Stimulated activated naive B cell treated with anti-CD40 and anti-IgM and Interleukin-4, amounts not matched to agents 10 μg/mL and 1 μg/mL and 100 μg/mL, for 72 hours (primary cell): ENCODE measurements around the gene RBMS3.

Experiments
- ATAC-seq, 2 donors: fragments of 150-1000 bp; cut with Tn5 transposase; replicated peaks; 2 replicates each; pipeline ENCODE4 v1.10.0; 2021; ENCODE audit warnings: moderate library complexity in 1 of 2
- DNase-seq: peaks from one replicate; pipeline ENCODE4 v3.0.0; 2021
- H3K27ac Mint-ChIP-seq: one replicate; pipeline ENCODE4 v1.8.0; 2022; ENCODE audit warnings: mild to moderate bottlenecking, mixed read lengths
- H3K27me3 Mint-ChIP-seq, 2 donors: one replicate each; pipeline ENCODE4 v1.8.0; 2022; ENCODE audit warnings: mixed read lengths in 2 of 2
- H3K36me3 Mint-ChIP-seq, 2 donors: one replicate each; pipeline ENCODE4 v1.8.0; 2022; ENCODE audit warnings: mixed read lengths in 2 of 2, mild to moderate bottlenecking in 1 of 2
- H3K4me1 Mint-ChIP-seq, 2 donors: one replicate each; pipeline ENCODE4 v1.8.0; 2022; ENCODE audit warnings: mixed read lengths in 2 of 2, mild to moderate bottlenecking in 1 of 2
- H3K4me3 Mint-ChIP-seq, 2 donors: one replicate each; pipeline ENCODE4 v1.8.0; 2022; ENCODE audit warnings: mild to moderate bottlenecking in 2 of 2, mixed read lengths in 2 of 2, moderate library complexity in 1 of 2
- H3K9me3 Mint-ChIP-seq, 2 donors: one replicate each; pipeline ENCODE4 v1.8.0; 2022; ENCODE audit warnings: mixed read lengths in 2 of 2, mild to moderate bottlenecking in 1 of 2

Gene RBMS3

DNA sequence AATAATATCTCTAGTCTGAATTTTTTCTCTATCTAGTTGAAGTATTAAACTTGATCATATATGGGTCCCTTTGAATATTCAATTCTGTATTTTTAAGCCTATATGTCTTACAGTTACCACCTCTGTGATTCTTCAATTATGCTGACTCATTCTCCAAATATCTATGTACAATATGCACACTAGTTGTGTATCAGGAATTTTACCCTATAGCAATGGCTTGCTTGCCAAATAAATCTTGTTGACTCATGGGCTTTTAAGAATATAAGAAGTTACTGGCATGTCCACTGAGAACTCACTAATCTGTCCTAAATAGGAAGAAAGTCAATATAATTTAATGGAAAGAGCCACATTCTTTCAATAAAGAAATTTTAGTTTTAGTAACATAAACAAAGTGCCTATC is 656.3 kb downstream of the RBMS3 start:
- ATAC-seq = no peak
- H3K27me3 Mint-ChIP-seq = peaks cover 6 to 8% of the 10 kb centered on the region in 2 donors
- H3K4me3 Mint-ChIP-seq = no peak overlapping the region
- no peak overlapping the region for H3K27ac Mint-ChIP-seq
- DNase-seq = no peak
- no peaks in the 10 kb centered on the region for H3K36me3 Mint-ChIP-seq
- peaks cover 0 to 2% of the 10 kb centered on the region in 2 donors for H3K9me3 Mint-ChIP-seq
- H3K4me1 Mint-ChIP-seq = no peaks in the 10 kb centered on the region

DNA sequence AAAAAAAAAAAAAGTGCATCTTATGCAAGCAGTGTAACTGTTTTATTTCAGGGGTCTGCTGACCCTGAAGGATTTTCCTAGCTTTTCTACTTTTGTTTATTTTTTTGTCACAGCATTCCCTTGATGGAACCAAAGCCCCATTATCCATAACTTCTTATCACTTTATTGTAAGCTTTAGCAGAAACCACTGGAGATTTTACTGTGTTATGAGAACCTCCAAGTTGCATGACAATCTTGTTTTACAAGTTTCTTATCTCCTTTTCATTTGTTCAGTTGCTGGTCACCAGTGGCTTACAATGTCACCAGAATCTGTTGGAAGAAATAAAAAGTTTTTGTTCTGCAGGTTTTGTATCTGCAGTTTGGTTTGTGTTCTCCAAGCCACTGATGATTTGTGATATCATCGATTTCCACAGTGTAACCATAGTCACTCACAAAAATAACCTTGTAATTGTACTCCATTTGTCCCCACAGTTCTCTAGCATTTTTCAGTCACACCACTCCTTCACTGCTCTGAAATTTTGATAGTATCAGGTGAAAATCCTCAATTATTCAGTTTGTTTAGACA is 660.0 kb downstream of the RBMS3 start:
- Mint-ChIP-seq H3K36me3 (no peaks in the 10 kb centered on the region), H3K4me1 (no peaks in the 10 kb centered on the region), H3K9me3 (peaks cover 0 to 2% of the 10 kb centered on the region in 2 donors), H3K27me3 (peaks cover 6 to 13% of the 10 kb centered on the region in 2 donors), H3K27ac (no peak overlapping the region), H3K4me3 (no peak overlapping the region)
- ATAC-seq (no peak), DNase-seq (no peak)

DNA sequence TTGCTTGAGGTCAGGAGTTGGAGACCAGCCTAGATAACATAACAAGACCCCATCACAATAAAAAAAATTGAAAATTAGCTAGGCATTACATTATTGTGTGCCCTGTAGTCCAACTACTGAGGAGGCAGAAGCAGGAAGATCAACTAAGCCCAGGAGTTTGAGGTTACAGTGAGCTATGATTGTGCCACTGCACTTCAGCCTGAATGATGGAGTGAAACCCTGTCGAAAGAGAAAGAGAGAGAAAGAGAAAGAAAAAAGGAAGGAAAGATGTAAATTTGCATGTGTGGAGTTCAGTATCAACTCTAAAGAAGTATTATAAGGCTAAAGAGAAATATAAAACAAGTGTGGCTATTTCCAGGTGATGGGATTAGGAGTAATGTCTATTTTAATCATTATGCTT is 661.4 kb downstream of the RBMS3 start:
- H3K27me3 Mint-ChIP-seq = peaks cover 6 to 13% of the 10 kb centered on the region in 2 donors
- H3K9me3 Mint-ChIP-seq = peaks cover 0 to 2% of the 10 kb centered on the region in 2 donors
- no peaks in the 10 kb centered on the region for H3K4me1 Mint-ChIP-seq
- H3K36me3 Mint-ChIP-seq = no peaks in the 10 kb centered on the region
- no peak for ATAC-seq
- DNase-seq = no peak
- H3K27ac Mint-ChIP-seq = no peak overlapping the region
- no peak overlapping the region for H3K4me3 Mint-ChIP-seq

DNA sequence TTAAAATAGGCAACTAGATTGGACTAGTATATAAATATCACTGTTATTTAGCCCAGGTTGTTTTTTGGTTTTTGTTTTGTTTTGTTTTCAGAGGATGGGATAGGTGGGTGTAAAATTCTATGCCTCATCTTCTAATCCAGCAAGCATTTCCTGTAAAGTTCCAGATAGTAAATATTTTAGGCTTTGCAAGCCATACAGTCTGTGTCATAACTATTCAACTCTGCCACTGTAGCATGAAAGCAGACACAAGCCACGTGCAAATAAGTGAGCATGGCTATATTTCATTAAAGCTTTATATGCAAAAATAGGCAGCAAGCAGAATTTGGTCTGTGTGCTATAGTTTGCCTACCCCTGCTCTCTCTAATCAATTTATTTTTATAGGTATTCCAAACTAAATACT is 668.3 kb downstream of the RBMS3 start:
- Mint-ChIP-seq H3K9me3 (no peaks in the 10 kb centered on the region), H3K27ac (no peak overlapping the region), H3K4me3 (no peak overlapping the region), H3K4me1 (no peaks in the 10 kb centered on the region), H3K27me3 (peaks cover 0 to 2% of the 10 kb centered on the region in 2 donors), H3K36me3 (no peaks in the 10 kb centered on the region)
- DNase-seq (no peak), ATAC-seq (no peak)

DNA sequence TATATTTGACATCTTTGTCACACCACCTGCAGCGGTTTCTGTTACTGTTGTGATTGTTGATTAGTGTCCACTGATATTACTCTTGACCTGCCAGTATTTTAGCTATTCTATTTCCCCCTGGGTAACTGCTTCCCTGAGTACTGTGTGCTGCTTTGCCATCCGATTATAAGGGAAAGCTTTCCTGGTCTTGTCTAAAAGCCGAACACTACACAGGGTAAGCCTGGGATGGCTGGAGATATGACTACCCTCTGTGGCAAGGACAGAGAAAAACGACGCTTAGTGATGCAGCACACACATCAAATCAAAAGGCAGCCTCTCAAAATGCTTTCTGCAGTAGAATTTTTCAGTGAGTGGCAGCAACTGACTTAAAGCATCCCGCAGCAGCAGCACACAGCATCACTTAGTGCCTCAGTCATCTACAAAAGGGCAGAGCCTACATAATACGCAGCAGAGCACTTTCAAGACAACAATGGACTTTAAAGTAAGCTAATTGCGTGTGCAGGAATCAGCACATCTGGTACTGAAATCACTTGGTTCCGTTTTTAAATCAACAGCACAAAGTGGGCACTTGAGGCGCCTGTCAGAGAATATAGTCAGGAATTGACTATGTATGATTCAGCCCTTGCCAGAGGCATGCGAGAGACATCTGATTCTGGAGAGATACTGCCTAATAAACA is 669.2 kb downstream of the RBMS3 start:
- H3K9me3 Mint-ChIP-seq = no peaks in the 10 kb centered on the region
- no peaks in the 10 kb centered on the region for H3K27me3 Mint-ChIP-seq
- no peak overlapping the region for H3K4me3 Mint-ChIP-seq
- H3K36me3 Mint-ChIP-seq = no peaks in the 10 kb centered on the region
- DNase-seq = no peak
- ATAC-seq = no peak
- no peak overlapping the region for H3K27ac Mint-ChIP-seq
- H3K4me1 Mint-ChIP-seq = no peaks in the 10 kb centered on the region

DNA sequence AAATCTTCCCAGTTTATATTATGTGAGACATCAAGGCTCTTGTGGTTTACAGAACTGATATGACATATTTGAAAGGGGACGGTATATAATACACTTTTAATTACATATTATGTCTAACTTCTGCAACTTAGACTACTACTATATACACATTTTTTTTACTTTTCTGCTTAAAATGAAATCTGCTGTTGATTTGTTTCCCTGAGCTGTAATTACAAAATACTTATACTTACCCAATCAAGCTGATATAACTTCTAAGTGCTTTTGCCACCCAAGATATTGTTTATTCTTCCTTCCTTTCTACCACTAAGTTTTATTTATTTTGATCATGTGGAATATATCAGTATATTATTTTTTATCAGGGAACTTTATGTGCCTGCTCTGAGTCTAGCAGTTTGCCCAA is 671.6 kb downstream of the RBMS3 start:
- H3K27ac Mint-ChIP-seq = no peak overlapping the region

DNA sequence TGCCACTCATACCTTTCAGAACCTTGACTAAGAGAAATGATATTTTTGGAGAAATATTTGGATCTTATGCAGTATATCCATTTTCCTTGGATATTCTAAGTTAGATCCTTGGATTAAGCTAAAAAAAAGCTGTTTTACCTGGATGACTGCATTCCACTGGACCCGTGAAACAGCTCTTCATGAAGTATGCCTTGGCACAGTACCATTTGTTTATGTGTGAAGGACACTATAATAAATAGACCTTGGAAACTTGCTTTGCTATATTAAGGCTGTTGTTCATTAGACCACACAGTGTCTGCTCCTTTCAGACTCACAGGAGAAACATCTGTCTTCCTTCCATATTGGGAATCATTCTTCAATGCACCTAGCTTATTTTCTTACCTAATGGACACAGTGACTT is 674.5 kb downstream of the RBMS3 start:
- H3K9me3 Mint-ChIP-seq = peaks cover 0 to 2% of the 10 kb centered on the region in 2 donors
- no peaks in the 10 kb centered on the region for H3K27me3 Mint-ChIP-seq
- DNase-seq = no peak
- ATAC-seq = no peak
- no peaks in the 10 kb centered on the region for H3K36me3 Mint-ChIP-seq
- no peak overlapping the region for H3K4me3 Mint-ChIP-seq
- no peaks in the 10 kb centered on the region for H3K4me1 Mint-ChIP-seq
- no peak overlapping the region for H3K27ac Mint-ChIP-seq

More for the DNA sequence above, 671.6 kb downstream of the RBMS3 start:
- no peak for ATAC-seq
- no peaks in the 10 kb centered on the region for H3K36me3 Mint-ChIP-seq
- H3K27me3 Mint-ChIP-seq = no peaks in the 10 kb centered on the region
- H3K4me3 Mint-ChIP-seq = no peak overlapping the region
- DNase-seq = no peak
- no peaks in the 10 kb centered on the region for H3K4me1 Mint-ChIP-seq
- H3K9me3 Mint-ChIP-seq = no peaks in the 10 kb centered on the region

DNA sequence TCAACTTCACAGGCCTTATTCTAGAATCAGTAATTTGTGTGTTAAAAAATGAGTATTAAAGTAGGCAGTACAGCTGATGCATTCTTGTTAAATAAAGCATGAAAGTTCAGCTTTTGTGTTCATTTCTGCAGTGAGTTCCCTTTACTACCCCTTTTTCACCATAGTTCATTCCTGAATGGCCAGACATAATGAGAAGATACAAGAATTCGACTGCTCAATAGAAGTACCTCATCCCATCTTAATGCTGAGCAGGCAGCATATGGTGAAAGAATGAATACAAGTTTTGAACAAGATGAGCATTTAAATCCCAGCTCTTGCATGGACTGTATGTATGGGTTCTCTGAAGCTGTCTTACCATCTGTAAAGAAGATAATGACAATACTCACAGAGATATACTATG is 677.9 kb downstream of the RBMS3 start:
- Mint-ChIP-seq H3K4me1 (no peaks in the 10 kb centered on the region), H3K9me3 (peaks cover 2 to 4% of the 10 kb centered on the region in 2 donors), H3K27ac (no peak overlapping the region), H3K4me3 (no peak overlapping the region), H3K27me3 (no peaks in the 10 kb centered on the region), H3K36me3 (no peaks in the 10 kb centered on the region)
- DNase-seq (no peak), ATAC-seq (no peak)

DNA sequence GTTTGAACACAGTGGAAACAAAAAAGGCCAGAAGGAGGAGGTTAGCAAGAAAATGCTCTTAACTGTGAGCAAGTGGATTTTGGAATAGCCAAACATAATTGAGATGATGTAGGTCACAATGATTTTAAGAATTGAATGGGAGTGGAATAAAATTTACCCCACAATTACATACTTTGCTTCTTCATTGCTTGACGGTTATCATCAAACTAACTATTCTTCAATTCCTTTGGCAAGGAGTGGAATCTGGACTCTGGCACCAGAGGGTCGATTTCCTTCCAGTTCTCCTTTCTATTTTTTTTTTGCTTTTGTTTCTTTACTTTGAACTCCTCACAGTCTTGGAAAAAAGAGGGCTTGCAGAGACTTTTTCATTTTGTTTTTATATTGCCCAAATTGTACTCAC is 691.0 kb downstream of the RBMS3 start:
- Mint-ChIP-seq H3K27me3 (peaks cover 8 to 12% of the 10 kb centered on the region in 2 donors), H3K36me3 (no peaks in the 10 kb centered on the region), H3K9me3 (peaks cover 0 to 2% of the 10 kb centered on the region in 2 donors), H3K4me3 (no peak overlapping the region), H3K27ac (no peak overlapping the region), H3K4me1 (no peaks in the 10 kb centered on the region)
- ATAC-seq (no peak), DNase-seq (no peak)

DNA sequence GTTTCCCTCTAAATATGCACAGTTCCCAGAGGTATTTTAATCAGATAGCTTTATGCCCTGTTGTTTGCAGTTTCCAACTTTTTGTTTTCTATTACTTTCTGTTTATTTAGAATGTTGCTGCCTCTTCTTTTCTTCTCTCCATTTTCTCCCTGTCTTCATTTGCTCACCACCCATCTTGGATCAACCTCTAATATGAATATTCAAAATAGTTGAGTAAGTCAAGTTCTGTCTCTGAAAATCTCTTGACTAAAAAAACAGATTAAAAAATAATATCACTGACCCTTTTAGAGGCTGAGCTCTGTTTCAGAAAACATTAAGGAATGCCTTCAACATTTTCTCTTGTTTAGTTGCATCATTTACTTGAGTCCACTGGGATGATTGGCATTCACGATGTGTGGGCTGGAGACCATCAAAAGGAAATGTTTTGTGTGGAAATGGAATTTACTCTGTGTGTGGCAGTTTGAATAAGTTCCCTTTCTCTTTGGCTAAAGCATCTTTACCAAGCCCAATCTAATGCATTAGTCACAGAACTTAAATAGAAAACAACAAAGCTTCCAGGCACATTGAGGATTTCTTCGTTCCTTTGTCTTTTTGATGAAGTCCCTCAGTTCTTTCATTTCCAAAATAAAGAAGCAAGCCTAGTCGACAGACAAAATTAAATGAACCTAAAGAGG is 691.6 kb downstream of the RBMS3 start:
- peaks cover 8 to 12% of the 10 kb centered on the region in 2 donors for H3K27me3 Mint-ChIP-seq
- H3K36me3 Mint-ChIP-seq = no peaks in the 10 kb centered on the region
- peaks cover 0 to 2% of the 10 kb centered on the region in 2 donors for H3K9me3 Mint-ChIP-seq
- H3K4me3 Mint-ChIP-seq = no peak overlapping the region
- no peak for DNase-seq
- no peak for ATAC-seq
- no peak overlapping the region for H3K27ac Mint-ChIP-seq
- H3K4me1 Mint-ChIP-seq = no peaks in the 10 kb centered on the region

DNA sequence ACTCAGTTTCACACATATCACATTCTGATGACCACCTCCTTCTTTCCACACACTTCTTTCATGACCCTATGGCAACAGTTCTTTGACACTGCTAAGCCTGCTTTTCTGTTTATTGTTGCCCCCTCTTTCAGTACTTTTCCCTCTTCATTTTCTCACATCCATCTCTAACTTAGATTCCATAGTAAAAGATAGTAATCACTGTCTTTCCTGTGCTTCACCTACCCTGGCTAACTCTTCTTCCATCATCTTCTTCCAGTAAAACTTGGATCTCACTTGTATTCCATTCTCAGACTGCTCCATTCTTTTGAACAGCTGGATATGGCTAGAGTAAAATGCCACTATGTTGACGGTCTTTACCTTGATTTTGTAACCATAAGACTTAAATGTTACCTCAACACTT is 692.9 kb downstream of the RBMS3 start:
- peaks cover 8 to 12% of the 10 kb centered on the region in 2 donors for H3K27me3 Mint-ChIP-seq
- no peaks in the 10 kb centered on the region for H3K36me3 Mint-ChIP-seq
- DNase-seq = no peak
- ATAC-seq = no peak
- peaks cover 0 to 2% of the 10 kb centered on the region in 2 donors for H3K9me3 Mint-ChIP-seq
- H3K4me3 Mint-ChIP-seq = no peak overlapping the region
- H3K4me1 Mint-ChIP-seq = no peaks in the 10 kb centered on the region
- no peak overlapping the region for H3K27ac Mint-ChIP-seq

DNA sequence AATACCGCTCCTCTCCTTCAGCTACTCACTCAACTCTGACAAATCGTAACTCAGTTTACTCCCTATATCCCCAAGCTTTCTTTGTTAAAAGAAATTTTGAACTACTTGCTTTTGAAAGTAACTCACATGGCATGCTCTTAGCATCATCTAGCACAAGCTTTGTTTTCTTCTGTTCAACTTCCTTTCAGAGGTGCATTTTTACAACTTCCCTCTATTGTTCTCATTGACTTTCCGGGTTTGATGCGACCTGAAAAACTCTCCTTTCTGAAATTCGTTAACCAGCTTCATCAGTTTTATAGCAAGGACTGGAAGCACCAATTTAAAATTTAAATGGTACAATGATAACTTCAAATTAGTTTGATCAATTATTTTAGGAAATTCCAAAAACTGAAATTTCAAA is 696.0 kb downstream of the RBMS3 start:
- Mint-ChIP-seq H3K9me3 (peaks cover 6 to 8% of the 10 kb centered on the region in 2 donors), H3K27ac (no peak overlapping the region), H3K4me1 (no peaks in the 10 kb centered on the region), H3K36me3 (no peaks in the 10 kb centered on the region), H3K4me3 (no peak overlapping the region), H3K27me3 (peaks cover 12 to 17% of the 10 kb centered on the region in 2 donors)
- no peak for DNase-seq
- ATAC-seq = no peak

DNA sequence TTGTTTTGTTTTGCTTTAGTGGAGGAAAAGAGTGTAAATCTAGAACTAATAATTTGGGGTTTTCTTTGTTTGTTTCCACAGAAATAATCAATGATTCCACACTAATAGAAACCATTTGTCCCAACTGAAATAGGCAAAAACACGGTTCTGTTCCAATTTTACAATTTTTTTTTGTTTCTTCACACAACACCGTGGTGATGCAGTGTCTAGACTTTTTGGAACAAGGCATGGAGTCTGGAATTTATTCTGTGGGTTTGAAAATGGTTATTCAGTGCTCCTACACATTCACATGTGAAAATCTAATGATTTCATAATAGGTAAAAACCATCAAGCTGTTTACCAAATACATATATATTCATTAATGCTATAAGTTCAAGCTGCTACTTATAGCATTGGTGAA is 696.5 kb downstream of the RBMS3 start:
- Mint-ChIP-seq H3K9me3 (peaks cover 8 to 10% of the 10 kb centered on the region in 2 donors), H3K27ac (no peak overlapping the region), H3K4me3 (no peak overlapping the region), H3K27me3 (peaks cover 12 to 20% of the 10 kb centered on the region in 2 donors), H3K36me3 (no peaks in the 10 kb centered on the region), H3K4me1 (no peaks in the 10 kb centered on the region)
- DNase-seq = no peak
- ATAC-seq = no peak

DNA sequence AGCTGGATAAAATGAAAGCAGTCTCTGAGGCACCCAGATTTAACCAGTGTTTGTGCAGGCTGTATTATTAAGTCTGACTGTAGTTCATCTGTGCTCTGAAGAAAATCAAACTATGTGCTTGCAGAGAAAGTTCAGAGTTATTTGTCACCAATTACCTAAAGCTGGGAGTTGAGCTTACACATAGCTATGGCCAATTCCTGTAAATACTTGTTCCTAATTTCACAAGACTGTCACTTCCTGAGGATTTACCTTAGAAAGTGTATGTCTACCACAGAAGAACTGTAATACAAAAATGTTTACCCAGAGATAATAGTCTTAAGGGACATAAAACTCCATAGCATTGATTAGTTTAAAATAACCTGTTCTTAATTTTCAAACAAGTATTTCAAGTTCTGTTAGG is 697.2 kb downstream of the RBMS3 start:
- Mint-ChIP-seq H3K27ac (no peak overlapping the region), H3K27me3 (peaks cover 12 to 25% of the 10 kb centered on the region in 2 donors)

DNA sequence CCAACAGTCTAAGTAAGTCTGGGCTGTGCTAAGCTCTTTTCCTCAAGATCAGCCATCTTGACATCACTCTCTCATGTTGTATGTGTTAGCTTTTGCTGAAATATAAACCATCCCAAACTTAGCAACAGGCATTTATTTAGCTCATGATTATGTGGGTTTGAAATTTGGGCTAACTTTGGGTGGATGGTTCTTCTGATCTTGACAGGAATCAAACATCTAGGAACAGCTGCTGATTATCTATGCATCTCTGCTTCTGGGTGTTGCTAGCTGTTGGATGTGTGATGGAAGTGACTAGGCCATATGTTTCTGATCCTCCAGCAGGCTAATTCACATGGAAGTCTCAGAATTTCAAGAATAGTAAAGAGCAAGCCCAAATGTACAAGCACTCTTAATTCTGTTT is 710.3 kb downstream of the RBMS3 start:
- H3K4me3 Mint-ChIP-seq = no peak overlapping the region
- no peaks in the 10 kb centered on the region for H3K36me3 Mint-ChIP-seq
- no peak for ATAC-seq
- H3K27me3 Mint-ChIP-seq = peaks cover 18 to 22% of the 10 kb centered on the region in 2 donors
- H3K27ac Mint-ChIP-seq = no peak overlapping the region
- no peaks in the 10 kb centered on the region for H3K4me1 Mint-ChIP-seq
- no peaks in the 10 kb centered on the region for H3K9me3 Mint-ChIP-seq
- DNase-seq = no peak

More for the DNA sequence above, 697.2 kb downstream of the RBMS3 start:
- no peak for DNase-seq
- no peaks in the 10 kb centered on the region for H3K36me3 Mint-ChIP-seq
- no peak for ATAC-seq
- H3K4me1 Mint-ChIP-seq = no peaks in the 10 kb centered on the region
- H3K9me3 Mint-ChIP-seq = peaks cover 10 to 13% of the 10 kb centered on the region in 2 donors
- no peak overlapping the region for H3K4me3 Mint-ChIP-seq
